HG02973 (cell line): Measurements from ENCODE around the gene ETV5.

Experiments used
- ATAC-seq: cut with Tn5 transposase; IDR thresholded peaks from one replicate; pipeline ENCODE4 v1.9.1; 2021; ENCODE audit warnings: moderate library complexity; ENCODE audit not compliant: unreplicated experiment

Gene ETV5

DNA sequence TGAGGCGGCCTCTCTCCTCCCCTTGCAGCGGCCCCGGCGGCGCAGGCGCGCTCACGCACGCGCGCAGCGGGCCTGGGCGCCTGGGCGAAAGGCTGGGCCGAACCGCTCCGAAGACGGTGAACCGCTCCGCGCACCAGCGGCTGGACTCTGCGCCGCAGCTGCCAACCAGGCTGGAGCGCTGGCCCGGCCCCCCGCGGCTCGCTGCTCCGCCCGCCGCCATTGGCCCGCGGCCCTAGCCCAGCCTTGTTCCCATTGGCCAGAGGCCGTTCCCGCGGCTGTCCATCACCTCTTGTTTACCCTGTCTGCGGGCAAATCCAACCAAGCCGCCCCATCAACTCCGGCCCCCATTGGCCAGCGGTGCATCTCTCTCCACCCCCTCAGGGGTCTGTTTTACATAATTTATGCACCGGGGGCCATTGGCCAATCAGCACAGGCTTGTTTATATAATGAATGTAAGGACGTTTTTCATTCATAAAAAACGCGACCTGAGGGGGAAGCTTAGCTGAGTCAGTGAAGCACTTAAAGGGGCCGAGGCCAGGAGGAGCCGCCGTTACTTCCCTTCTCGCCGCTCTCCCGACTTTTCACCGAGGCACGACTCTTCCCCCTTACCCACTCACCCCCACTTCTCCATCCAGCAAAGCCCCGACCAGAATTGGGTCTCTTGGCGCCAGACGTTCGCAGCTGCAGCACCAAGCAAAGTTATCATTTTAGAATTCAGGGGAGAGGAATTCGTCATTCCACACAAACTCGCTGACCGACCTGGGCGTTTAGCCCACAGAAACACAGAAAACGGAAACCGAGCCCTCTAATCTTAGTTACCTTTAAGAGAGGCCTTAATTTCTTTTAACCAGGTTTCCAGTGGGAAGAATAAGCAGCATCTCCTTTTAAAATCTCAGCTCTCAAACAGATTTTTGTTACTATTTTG lies at the start of gene ETV5:
Gene ETV5, minus strand, starts transcription at position 149 of the 925 bp plus-strand sequence. CDS start 3,221 bp downstream, outside the sequence.
- peak; percentile 85 for ATAC-seq

DNA sequence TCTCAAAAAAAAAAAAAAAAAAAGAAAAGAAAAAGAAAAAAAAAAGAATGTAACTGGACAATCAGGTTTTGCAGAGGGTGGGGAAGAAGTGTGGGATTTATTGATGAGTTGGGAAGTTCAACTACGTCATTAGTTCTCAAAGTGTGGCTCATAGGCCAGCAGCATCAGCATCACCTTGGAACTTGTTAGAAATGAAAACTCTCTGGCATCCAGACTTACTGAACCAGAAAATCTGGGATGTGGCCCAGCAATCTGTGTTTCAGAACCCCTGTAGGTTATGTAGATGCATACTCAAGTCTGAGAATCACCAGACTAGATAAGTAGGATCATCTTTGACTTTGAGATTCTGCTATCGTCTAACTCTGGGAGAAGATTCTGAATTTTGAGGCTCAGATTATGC lies 45.8 kb upstream of the ETV5 start:
- ATAC-seq = no peak

DNA sequence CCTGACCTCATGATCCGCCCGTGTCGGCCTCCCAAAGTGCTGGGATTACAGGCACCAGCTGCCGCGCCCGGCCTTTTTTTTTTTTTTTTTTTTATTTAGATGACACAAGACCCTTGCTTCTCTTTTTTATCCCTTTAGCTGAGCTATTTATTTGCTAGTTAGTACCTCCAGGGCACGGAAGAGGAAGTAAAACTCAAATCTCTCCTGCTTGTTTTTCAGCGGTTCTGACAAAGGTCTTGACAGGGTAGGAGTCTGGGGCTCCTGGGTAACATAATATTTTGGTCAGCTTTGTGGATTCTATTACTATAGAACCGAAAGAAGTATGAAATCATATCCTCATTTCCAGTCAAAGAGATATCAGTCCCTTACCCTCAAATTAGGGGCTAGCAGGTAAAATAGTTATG lies 44.0 kb upstream of the ETV5 start:
- peak; percentile 96 for ATAC-seq

DNA sequence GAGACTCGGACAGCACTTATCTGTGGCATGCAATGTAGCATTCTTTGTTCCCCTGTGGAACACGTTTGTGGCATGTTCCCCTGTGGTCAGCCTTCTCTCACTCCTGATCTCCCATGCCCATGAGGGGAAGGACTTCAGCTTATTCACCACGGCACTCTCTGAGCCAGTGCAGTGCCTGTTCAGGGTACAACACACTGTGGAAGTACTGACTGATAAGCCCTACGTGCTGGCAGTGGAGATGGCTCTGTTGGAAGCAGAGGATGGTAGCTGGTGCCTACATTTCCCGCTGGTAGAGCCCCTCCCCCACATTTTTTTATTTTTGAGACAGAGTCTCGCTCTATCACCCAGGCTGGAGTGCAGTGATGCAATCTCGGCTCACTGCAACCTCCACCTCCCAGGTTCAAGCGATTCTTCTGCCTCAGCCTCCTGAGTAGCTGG lies 43.5 kb upstream of the ETV5 start:
- ATAC-seq = peak; percentile 11

DNA sequence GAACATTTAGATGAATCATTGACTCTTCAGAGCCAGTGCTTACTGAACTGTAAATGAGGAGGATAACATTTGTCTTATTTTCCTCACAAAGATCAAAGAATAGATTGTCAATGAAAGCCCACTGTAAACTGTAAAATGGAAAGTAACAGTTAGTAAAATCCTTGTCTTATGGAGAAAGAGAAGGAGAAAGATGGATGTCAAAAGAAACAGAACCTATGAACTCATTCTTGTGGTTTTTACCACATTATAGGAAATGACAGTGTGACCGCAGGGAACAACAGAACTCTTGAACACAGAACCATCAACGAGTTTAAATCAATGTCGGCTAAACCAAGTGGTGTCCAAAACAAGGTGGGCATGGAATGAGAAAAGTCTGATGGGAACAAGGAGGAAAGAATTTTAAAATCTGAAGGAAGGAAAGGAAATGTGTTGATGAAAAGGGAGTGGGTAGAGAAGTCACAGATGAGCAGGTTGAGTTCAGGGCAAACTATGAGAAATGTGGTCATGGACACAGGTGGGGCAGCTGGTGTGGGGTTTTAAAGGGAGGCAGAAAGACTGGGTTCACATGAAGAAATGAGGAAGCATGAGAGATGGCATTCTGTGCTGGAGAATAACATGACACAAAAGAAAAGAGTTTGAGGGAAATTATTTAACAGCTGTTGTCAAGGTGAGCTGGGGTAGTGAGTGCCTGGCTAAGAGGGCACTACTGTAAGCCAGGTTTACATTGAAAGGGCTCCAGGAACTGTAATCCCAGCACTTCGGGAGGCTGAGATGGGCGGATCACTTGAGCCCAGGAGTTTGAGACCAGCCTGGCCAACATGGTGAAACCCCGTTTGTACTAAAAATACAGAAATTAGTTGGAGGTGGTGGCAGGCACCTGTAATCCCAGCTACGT lies 42.4 kb upstream of the ETV5 start:
- no peak for ATAC-seq

DNA sequence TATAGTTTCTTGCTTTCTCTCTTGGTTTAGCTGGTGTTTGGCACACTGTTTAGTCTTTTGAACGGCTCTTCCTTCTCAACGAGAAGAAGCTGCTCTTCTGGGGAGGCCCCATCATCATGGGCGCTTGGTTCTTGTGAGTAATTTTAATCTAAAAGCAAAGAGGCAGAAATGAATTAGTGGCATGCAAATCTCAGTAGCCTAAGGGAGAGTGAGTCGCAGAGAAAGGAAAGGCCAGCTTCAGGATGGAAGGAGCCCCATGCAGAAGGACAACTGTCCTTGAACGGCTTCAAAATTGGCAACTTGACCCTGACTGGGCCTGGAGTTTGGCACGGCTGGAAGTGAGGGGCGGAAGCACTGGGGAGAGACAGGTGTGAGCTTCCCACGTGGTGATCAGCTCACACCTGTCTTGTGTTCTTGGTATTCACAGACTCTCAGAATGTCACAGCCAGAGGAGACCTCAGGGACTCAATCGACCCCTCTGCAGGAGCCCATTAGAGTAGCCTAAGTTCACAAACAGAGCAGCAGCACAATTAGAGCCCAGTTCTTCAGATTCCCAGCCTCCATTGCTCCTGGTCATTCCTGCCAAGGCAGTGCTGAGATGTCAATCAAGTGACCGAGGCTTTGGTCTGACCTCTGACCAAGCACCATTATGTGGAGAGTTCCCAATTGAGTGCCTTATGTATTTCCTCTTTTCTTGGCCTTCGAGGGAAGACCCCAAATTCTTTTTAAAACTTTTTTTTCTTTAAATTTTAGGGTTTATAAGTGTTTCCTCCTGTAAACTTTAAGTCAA lies 41.3 kb upstream of the ETV5 start:
- ATAC-seq = no peak

DNA sequence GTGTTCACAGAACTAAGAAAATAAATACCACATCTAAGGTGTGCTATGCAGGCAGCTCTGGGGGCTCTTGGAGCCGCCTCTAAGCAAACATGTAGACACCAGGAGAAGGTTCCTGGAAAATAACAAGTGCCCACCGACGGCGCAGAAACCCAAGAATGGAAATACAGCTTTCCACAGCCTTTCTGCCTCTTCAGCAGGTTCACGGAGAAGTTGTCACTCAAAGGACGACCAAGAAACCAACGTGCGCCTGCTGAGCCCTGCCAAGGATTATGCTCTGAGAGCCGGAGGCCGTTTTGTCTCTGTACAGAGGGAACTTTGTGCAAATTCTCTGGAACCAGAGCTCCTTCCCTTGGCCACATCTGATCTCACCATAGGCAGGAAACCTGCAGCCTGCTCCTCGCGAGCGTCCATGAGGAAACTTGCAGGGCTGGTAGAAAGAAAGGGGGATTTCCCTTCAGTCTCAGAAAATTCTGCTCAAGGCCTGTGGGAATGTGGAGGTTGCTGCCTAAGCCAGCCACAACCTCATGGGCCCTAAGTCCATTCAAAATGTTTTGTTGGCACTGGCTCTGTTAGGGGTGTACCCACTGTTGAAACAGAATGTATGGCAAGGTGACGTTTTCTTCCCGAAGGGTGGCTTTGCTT lies 40.6 kb upstream of the ETV5 start:
- no peak for ATAC-seq

DNA sequence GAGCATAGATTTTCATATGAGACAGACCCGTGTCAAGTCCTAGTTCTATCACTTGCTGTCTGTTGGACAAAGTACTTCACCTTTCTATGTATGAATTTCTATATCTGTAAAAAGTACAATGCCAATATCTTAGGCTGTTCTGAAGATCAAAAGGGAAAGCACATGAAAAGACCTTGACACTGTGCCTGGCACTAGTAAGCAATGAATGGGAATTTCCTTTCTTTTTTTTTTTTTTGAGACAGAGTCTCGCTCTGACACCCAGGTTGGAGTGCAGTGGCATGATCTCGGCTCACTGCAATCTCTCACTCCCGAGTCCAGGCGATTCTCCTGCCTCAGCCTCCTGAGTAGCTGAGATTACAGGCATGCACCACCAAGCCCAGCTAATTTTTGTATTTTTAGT lies 35.4 kb upstream of the ETV5 start:
- ATAC-seq = no peak

DNA sequence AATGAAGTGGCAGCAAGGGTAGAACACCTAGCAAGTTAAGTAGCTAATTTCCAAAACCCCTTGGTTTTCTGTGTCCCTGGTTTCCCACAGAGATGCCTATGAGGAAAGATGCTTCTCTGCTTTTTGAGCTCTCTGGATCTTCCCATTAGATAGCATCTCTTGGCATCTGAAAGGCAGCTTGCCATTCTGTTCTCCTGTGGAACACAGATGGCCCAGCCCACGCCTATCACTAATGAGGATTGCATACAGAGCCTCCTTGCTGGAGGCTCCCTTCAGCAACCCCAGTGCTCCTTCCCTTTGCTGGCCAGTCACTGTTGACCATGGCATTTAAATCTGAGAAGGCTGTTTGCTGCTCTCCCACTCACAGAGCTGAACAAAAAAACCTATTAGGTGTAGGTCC lies 34.4 kb upstream of the ETV5 start:
- no peak for ATAC-seq

DNA sequence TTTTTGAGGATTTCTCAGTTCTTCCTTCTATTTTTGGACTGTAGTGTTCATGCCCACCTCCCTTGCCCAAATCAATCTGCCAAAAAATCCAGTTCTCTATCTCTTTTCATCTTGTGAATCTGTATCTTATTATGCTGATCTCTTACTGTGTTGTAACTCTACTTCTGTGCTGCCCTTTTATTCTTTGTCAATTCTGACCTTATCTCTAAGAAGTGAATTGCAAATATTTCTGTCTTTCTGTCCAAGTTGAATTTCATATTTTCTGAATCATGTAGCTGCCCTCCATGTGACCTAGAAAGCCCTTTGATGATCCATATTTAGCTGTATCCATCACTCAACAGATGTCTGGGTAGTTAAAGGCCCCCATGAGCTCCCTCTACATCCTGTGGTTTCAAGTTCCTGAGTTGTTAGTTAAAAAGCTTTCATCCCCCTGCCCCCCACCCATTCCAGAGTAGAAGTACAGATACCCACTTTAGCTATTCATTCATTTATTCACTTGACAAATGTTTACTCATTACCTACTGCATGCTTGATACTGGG lies 33.6 kb upstream of the ETV5 start:
- ATAC-seq = no peak

DNA sequence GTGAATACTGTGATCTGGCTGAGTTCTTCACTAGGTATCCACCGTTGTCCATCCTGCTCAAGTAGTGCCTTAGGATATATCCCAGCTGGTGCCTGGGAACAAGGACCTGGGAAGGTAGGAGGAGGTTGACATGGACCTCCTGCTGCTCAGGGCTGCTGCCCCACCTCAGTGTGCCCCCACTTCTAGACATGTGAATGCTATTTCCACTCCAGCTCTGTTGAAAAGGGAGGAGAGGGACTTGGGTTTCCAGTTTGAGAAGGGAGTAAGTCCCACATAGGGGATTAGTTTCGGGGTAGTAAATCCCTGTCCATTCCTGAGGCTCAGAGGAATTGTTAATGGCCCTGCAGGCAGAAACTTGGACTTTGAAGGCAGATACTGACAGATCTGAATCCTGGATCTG lies 32.9 kb upstream of the ETV5 start:
- no peak for ATAC-seq

DNA sequence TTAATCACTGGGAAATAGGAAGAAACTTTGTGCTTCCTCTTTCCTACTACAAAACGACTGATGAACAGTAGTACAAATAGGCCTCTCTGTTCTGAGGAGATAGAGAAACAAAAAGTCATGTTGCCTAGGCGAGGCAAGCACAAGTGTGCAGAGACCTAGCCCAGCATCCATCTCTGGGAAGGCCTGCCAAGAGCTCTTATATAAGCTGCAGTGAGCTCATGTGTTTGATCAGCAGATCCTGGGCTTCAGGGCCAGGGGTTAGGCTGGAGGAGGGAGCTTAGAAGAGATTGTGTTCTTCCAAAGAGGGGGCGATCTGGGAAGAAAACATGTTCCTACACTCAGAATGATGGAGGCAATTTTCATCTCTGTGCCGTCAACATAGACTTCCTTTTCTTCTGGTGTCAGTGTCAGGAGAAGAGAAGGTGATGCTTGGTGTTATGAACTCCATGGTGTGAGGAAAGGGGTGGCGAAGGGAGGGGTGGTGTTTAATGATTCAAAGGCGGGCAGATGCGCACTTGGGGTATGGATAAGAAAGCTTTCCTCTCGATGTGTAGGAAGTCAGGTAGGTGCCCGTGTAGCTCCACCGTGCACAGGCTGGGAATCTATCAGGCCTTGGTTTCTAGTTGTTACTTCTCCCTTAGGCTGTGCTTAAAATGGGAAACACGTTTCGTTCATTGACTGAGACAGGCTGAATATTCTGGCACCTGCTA lies 29.5 kb upstream of the ETV5 start:
- ATAC-seq = no peak

DNA sequence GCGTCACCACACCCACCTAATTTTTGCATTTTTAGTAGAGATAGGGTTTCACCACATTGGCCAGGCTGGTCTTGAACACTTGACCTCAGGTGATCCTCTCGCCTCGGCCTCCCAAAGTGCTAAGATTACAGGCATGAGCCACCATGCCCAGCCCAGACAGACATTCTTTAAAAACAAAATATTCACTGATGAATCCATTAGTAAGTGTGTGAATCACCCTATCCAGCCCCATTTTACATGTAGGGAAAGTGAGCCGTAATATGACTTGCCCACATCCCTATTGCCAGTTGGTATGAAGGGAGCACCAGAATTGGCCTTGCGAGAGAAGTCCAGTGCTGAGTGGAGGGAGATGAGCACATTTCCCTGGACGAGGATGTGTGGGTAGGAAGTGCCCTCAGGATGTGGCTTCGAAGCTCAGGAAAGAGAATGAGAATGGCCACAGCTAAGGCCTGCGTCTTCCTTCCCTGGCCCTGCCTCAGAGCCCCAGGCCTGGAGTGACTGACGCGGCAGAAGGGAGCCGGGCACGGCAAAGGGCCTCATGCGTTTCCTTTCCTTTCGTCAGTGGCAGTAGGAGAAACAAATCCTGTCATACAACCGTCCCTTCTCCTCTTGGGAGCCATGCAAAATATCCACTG lies 28.3 kb upstream of the ETV5 start:
- ATAC-seq = no peak

DNA sequence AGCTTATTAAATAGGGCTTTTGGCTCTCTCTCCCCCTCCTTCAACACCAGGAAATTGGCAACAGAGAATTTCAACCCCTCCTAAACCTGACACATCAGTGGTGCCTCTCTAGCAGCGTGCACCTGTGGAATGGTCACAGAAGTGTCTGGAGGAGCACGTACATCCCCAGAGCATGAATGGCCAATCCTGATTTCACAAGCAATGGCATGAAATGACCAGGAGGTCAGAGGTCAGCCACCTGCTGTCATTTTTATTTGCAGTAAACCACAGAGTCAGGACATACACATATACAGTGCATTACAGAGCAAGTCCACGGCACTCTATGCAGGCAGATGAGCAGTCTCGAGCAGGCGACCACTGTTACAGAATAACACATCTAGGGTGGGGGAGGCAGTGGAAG lies 25.1 kb upstream of the ETV5 start:
- ATAC-seq = no peak

DNA sequence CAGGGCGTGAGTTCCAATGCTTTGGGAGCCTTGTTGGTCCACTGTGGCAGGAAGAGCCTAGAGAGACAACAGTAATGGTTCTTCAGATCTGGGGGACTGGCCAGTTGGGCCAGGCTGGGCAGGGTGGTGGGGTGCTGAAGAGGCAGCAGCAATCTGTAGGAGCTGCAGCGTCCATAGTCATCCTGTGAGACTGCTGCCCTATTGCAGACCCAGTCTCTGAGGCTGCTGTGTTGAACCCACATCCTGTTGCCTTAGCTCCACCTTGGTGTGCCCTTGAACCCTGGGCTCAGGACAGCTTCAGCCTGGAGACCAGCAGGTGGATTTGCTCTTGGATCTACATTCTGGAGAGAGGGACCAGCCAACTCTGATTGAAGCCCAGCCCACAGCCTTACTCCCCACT lies 23.6 kb upstream of the ETV5 start:
- ATAC-seq = no peak

DNA sequence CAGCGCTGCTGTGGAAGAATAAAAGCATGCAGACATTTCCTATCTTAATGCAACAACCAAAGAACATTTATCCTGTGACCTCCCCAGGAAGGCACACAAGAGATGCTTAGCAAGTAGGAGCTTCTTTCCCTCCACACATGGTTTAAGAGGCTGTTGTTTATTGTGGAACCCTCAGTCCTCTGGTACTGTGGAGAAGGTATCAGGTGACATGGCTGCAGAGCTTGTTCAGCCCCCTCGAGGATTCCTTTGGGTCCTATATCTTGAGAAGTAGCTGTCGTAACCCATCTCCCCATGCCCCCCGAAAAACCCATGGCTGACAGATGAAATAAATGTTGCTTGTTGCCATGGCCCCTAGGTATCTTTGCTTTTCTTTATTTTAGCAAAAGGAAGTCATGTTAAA lies 20.3 kb upstream of the ETV5 start:
- no peak for ATAC-seq

DNA sequence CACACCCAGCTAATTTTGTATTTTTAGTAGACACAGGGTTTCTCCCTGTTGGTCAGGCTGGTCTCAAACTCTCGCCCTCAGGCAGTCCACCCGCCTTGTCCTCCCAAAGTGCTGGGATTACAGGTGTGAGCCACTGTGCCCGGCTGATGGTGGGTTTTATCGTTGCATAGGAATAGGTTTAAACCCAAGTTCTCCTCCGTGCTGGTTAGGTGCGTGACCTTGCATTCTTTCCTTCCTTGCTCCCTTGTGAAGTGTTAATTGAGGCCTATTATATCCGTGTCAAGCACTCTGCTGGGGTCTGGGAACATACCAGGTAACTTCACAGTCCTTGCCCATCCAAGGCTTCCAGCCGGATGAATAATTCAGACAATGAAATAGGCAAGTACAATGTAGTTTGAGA lies 19.3 kb upstream of the ETV5 start:
- no peak for ATAC-seq

DNA sequence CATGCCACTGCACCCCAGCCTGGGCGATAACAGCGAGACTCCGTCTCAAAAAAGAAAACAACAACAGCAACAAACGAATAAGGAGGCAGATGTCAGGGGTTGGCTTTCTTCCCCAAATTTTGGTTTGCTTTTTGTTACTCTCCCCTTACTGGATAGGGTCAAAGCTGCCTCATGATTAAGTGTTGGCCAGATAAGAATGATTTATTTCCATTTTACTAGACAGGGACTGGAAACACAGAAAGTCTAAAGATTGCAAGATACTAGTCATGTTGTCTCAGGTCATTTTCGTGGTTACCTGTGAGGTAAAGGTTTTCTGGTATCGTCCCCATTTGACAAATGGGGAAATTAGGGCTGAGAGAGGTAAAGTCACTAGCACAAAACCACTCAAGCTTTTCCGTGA lies 18.6 kb upstream of the ETV5 start:
- ATAC-seq = no peak

DNA sequence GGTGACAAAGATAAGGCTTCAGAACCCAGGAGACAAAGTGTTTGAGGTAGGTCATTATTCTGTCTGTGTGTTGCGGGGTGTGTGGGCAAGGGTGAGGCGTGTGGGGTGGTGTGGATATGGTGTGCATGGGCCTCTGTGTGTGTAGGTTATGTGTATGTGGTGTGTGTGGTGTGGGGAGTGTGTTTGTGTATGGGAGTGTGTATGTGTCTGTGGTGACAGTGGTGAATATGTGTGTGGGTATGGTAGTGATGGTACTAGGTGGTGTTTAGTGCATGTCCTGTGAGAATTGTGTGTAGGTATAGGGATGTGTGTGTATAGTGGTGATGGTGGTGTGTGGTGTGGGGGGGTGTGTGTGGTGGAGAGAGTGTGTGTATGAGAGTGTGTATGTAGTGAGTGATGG lies 16.2 kb upstream of the ETV5 start:
- no peak for ATAC-seq
